Measurements from ENCODE around the gene ADAMTSL2. TPM values are rescaled to one million over a fixed set of nuclear protein-coding genes. Genes with fewer than 3 reads are reported as not detected.

Gene ADAMTSL2
- polyA plus RNA-seq, 4 donors = 1.5 to 2.9 (median 1.8) TPM

GRCh38 chr9:133516256-133516960, 18.1 kb upstream of the ADAMTSL2 start:
- no peak for DNase-seq (ENCODE audit: low read depth in 4 of 4, low spot score in 3 of 4)

DNA sequence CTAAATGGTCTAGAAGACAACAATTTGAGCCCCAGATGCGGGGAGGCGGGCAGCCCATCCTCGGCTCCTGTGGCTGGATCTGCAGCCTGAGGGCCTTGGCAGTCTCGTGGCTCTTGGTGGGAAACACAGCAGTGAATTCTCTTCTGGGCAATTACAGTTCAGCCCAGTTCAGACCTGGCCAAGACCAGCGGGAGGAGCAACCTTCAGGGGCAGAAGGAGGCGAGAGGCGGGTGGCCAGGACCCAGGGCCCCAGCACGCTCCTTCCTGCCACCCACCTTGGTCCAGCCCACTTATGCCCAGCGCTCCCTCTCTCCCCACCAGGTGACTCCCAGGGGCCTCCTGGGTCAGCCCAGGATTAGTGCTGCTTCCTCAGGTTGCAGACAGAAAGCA, 17.5 kb upstream of the ADAMTSL2 start:
- DNase-seq (ENCODE audit: low read depth in 4 of 4, low spot score in 3 of 4) = no peak

- DNase-seq (ENCODE audit: low read depth in 4 of 4, low spot score in 3 of 4) = no peak
Observed at GRCh38 chr9:133517711-133518110, 16.8 kb upstream of the ADAMTSL2 start.

- DNase-seq (ENCODE audit: low read depth in 4 of 4, low spot score in 3 of 4) = no peak
Observed at GRCh38 chr9:133518200-133518599, 16.3 kb upstream of the ADAMTSL2 start.

DNA sequence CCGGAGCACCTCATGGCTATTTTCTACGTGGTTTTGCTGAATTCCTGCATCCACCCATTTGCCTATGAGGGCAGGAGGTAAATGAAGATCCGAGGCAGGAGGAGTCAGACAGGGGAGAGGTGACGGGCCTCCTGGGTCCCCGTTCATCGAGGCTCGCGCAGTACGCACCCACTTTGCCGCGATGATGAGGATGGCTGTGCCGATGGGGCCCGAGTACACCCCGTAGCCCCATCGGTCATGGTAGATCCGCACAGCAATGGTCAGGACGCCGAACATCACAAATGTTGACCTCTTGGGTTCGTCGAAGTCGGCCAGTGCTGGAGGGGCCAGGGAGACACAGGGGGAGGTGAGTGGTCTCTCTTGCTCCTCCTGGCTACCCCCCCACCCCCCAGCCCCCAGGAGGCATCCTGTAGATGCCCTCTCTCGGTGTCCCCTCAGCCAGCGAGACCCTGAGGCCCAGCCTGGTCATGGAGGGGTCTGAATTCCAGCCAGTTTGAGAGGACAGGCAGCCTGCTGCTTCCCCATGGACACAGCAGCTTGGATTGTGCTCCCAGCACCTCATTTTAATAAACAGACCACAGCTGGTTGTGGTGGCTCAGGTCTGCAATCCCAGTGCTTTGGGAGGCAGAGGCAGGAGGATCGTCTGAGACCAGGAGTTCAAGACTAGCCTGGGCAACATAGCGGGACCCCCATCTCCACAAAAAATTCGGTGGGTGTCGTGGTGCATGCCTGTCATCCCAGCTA, 15.6 kb upstream of the ADAMTSL2 start:
- no peak for DNase-seq (ENCODE audit: low read depth in 4 of 4, low spot score in 3 of 4)

- no peak for DNase-seq (ENCODE audit: low read depth in 4 of 4, low spot score in 3 of 4)
Observed at GRCh38 chr9:133519693-133520092, 14.8 kb upstream of the ADAMTSL2 start.

GRCh38 chr9:133520121-133520835, 14.2 kb upstream of the ADAMTSL2 start:
- DNase-seq (ENCODE audit: low read depth in 4 of 4, low spot score in 3 of 4) = no peak

DNA sequence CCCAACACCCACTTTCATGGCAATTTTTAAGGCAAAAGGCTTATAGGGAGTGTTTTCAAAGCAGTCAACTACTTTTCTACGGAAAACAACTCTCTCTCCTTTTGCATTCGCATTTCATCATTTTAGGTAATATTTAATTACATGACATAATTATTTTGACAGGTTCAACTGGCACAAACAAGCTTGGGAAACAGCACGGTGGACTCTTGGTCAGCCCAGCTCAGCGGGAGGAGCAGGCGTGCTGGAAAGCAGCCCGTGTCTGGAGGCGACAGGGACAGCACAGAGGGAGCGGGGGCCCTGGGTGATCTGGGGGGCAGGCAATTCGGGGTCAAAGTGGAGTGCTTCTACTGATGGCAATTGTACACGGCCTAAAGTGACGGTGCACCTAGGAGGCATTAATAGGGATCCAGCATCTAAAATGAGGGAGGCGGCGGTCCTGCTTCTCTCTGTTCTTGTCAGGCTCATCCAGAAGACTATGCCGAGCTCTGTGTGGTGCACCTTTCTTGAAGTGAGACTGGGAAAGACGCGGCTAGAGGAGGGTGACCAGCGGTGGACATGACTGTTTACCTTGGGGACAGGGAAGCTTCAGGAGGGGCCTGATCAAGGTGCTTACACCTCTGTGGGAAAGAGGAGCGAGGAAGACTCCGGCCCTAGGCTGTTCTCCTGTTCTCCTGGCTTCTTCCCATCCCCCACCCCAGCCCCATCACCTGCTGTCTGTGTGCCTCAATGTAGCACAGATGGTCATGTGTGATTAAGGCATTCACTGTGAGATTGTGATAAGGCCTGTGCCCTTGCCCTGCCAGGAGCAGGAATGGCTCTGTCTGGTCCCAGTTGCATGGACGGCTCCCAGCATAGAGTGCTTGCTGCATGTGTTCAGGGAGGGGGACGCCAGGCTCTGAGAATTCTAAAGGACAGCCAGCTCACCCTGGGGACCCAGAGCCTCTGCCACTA, 13.1 kb upstream of the ADAMTSL2 start:
- DNase-seq (ENCODE audit: low read depth in 4 of 4, low spot score in 3 of 4) = no peak

- DNase-seq (ENCODE audit: low read depth in 4 of 4, low spot score in 3 of 4) = no peak
Observed at GRCh38 chr9:133522073-133522910, 12.2 kb upstream of the ADAMTSL2 start.

GRCh38 chr9:133523106-133523505, 11.4 kb upstream of the ADAMTSL2 start:
- DNase-seq (ENCODE audit: low read depth in 4 of 4, low spot score in 3 of 4) = no peak

DNA sequence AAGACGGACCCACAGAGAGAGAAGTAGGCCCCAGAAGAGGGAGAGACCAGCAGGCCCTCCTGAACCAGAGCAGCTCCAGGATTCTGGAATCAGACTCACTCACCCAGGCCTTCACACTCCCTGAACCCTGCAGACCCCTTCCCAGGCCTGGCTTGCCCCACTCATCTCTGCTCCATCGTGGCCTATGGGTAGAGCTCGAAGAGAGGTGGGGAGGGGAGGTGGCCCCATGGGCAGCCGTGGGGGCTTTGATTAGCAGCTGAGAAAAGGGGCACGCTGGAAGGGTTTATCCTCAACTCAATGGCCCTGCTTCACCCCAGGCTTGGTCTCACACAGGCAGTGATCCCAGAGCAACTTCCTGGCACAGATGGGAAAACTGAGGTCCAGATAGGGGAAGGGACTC, 10.4 kb upstream of the ADAMTSL2 start:
- no peak for DNase-seq (ENCODE audit: low read depth in 4 of 4, low spot score in 3 of 4)

DNA sequence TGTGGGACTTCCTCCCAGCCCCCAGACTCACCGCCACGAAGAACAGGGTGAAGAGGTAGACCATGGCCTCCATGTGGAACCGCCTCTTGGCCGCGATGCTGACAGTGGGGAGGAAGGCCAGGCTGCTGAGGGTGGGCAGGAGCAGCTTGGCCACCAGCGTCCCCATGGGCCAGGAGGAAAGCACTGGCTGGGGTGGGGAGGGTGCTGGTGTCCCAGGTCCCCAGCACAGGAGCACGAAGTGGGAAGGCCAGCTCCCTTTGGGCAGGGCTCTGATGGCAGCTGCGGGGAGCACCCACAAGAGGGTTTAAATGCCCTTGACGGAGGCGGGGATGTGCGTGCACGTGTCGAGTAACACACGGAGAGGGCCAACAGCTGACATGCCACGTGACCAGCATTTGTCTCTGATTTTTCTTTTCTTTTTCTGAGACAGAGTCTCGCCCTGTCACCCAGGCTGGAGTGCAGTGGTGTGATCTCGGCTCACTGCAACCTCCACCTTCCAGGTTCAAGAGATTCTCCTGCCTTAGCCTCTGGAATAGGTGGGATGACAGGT, 9.8 kb upstream of the ADAMTSL2 start, which contains the start of gene MYMK:
MYMK (minus strand) TSS at position 281 of the 550 bp plus-strand sequence; CDS start at position 166, 115 bp downstream.
- no peak for DNase-seq (ENCODE audit: low read depth in 4 of 4, low spot score in 3 of 4)

- DNase-seq (ENCODE audit: low read depth in 4 of 4, low spot score in 3 of 4) = no peak
Observed at GRCh38 chr9:133525677-133526076, 8.8 kb upstream of the ADAMTSL2 start.

GRCh38 chr9:133526721-133527321, 7.7 kb upstream of the ADAMTSL2 start:
- no peak for DNase-seq (ENCODE audit: low read depth in 4 of 4, low spot score in 3 of 4)

DNA sequence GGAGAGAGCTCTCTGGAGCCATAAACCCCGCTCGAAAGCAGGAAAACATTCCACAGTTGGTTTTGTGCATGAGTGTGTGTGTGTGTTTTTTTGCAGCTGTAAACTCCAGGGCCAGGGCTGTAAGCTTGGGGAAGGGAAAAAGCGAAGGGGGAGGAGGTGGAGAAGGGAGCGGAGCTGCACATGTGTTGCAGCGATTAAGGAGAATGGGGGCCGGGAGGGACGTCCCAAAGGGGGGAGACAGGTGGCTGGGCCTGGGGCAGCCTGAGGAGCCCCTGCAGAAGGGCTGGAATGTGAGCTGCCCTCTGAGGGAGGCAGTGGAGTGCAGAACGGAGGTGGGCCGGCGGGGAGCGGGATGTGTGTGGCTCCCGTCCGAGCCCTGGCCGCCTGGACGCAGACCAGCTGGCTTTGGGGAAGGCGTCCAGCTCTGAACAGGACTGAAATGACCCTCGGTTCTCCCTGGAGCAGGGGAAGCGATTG, 7.0 kb upstream of the ADAMTSL2 start:
- no peak for DNase-seq (ENCODE audit: low read depth in 4 of 4, low spot score in 3 of 4)

DNA sequence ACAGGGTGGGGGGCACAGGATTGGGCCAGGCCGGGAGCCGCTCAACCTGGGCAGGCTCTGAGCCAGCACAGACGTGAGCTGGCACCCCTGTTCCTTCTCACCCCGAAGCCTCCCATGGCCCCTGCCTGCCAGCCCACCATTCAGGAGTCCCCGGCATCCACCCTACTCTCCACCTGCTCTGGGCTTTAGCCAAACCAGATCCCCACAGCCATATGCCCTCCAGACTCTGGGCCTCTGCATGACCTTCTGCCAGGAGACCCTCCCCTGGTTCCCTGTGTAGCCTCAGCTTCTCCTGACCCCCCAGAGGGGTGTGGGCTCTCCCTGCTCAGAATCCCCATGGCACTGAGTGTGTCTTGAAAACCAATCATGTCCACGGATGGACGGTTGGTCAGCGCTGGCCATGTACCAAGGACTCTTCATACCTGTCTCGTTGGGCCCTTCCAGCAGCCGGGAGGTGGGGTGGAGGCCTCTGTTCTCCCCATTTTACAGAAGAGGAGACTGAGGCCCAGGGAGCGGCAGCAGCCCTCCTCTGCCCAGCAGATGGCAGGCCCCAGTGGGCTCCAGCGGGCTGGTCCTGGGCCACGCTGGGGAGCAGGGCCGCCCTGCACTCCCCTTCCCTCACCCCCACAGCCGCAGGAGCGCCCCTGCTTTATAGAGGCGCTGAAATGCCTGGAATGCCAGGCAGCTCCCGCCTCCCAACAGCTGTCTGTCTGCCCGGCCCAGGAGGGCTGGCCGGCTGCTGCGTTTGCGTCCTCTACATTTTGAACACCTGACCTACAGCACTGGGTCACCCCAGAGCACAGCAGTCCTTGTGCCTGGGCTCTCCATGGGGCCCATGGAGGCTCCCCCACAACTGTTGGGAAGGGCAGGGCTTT, 6.3 kb upstream of the ADAMTSL2 start:
- DNase-seq (ENCODE audit: low read depth in 4 of 4, low spot score in 3 of 4) = no peak

DNA sequence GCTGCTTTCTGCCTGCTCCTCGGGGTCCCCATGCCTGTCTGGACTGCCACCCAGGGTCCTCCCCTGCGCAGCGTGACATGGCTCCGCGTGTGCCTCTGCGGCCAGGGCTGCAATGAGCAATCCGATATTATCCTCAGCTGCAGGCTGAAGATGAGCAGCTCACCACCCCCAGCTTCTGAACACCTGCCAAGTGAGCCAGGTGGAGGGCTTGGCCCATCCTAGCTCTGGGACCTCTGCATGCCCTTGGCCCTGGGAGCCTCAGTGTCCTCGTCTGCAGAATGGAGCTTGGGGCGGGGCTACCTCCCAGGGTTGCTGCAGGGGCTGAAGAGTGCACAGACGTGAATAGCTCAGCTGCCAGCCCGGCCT, 5.6 kb upstream of the ADAMTSL2 start:
- no peak for DNase-seq (ENCODE audit: low read depth in 4 of 4, low spot score in 3 of 4)

GRCh38 chr9:133529457-133529856, 5.0 kb upstream of the ADAMTSL2 start:
- no peak for DNase-seq (ENCODE audit: low read depth in 4 of 4, low spot score in 3 of 4)
